ENCODE measurements around the gene DCDC1.

DNA sequence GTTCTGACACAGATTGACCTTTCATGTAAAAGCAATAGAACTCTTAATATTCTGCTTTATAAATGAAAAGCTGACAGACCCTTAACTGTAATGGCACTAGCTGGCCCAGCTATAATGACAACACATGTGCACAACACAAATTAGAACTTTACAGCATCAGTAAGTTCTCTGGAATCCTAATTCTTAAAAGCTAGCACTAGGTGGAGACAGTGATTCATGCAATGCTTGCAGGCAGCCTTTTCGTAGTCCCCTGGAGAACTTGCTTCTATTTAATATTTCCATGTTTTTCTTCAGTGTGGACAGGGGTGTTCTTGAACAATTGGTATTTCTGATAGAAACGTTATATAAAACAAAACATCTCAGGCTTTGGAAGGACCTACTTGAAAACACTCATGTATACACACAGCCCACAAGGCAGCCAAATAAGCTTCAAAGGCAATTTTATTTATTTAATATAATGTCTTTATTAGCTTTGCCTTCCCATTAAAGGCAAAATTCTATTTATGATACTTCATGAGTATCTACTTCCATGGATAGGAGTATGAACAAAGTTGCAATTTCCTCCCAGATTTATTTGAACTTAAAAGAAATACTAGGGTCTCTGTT is 409.0 kb downstream of the DCDC1 start:
- TF ChIP-seq CTCF (IDR thresholded peaks at IDR 0.05; ENCODE audit: low read depth, low read length) = no peak
- TF ChIP-seq MYC (IDR thresholded peaks at IDR 0.05; ENCODE audit: low read depth, low read length) = no peak
